ENCODE measurements around the gene GATD1. TPM values are rescaled to one million over a fixed set of nuclear protein-coding genes. Genes with fewer than 3 reads are reported as not detected.

GATD1 gene
- total RNA-seq, 2 experiments from 2014 or later, result 59.8 to 62.4 TPM

- DNase-seq, result no peak
- Mint-ChIP-seq H3K4me1 (peaks cover 29% of the 10 kb centered on the region), H3K4me3 (peak overlapping the region; percentile 91), H3K36me3 (peaks cover 12% of the 10 kb centered on the region), H3K27me3 (no peaks in the 10 kb centered on the region), H3K9me3 (no peaks in the 10 kb centered on the region), H3K27ac (peak overlapping the region; percentile 97)
- POLR2A ChIA-PET, result interaction anchor here (1.1 to 2.9 kb wide), 11 partner anchors 9 to 302 kb away, joined by 3 to 51 read pairs (median 7); partner anchors contain the start of genes CD151, CRACR2B, PNPLA2 and POLR2L
- ATAC-seq (ENCODE audit: low read depth), result no peak
These were observed 31.4 kb upstream of the GATD1 start for GRCh38 chr11:808427-809286.

GRCh38 chr11:804599-804964 lies 27.3 kb upstream of the GATD1 start:
- POLR2A ChIA-PET, result interaction anchor here (0.6 to 2.9 kb wide), 9 partner anchors 9 to 38 kb away, joined by 3 to 13 read pairs (median 3); partner anchors contain the start of genes CD151, CEND1, GATD1 and PNPLA2
- DNase-seq, result no peak
- peaks cover 3% of the 10 kb centered on the region for H3K36me3 Mint-ChIP-seq
- H3K4me3 Mint-ChIP-seq, result peak overlapping the region; percentile 84
- no peaks in the 10 kb centered on the region for H3K9me3 Mint-ChIP-seq
- H3K27ac Mint-ChIP-seq, result peak overlapping the region; percentile 80
- no peak for ATAC-seq (ENCODE audit: low read depth)
- H3K4me1 Mint-ChIP-seq, result peaks cover 12% of the 10 kb centered on the region
- no peaks in the 10 kb centered on the region for H3K27me3 Mint-ChIP-seq

- ATAC-seq (ENCODE audit: low read depth) (no peak), DNase-seq (no peak)
- POLR2A ChIA-PET, result interaction anchor here (0.7 to 2.9 kb wide), 8 partner anchors 8 to 39 kb away, joined by 3 to 13 read pairs (median 4); partner anchors contain the start of genes CD151, CEND1, GATD1 and PNPLA2
- H3K36me3 Mint-ChIP-seq, result peaks cover 3% of the 10 kb centered on the region
- H3K27me3 Mint-ChIP-seq, result no peaks in the 10 kb centered on the region
- H3K9me3 Mint-ChIP-seq, result no peaks in the 10 kb centered on the region
- H3K4me1 Mint-ChIP-seq, result peaks cover 12% of the 10 kb centered on the region
- H3K27ac Mint-ChIP-seq, result peak overlapping the region; percentile 80
- H3K4me3 Mint-ChIP-seq, result peak overlapping the region; percentile 84
These were observed 26.7 kb upstream of the GATD1 start for GRCh38 chr11:803770-804598.

GRCh38 chr11:803467-803742 lies 26.1 kb upstream of the GATD1 start:
- POLR2A ChIA-PET, result interaction anchor here (1.3 to 2.9 kb wide), 3 partner anchors 8 to 39 kb away, joined by 5 to 13 read pairs (median 9); partner anchors contain the start of genes PNPLA2, POLR2L and TSPAN4
- Mint-ChIP-seq H3K27ac (no peak overlapping the region), H3K36me3 (peaks cover 3% of the 10 kb centered on the region), H3K9me3 (no peaks in the 10 kb centered on the region), H3K4me1 (peaks cover 7% of the 10 kb centered on the region), H3K27me3 (no peaks in the 10 kb centered on the region), H3K4me3 (peak overlapping the region; percentile 84)
- DNase-seq (no peak), ATAC-seq (ENCODE audit: low read depth) (no peak)

- H3K9me3 Mint-ChIP-seq, result no peaks in the 10 kb centered on the region
- H3K4me1 Mint-ChIP-seq, result peaks cover 6% of the 10 kb centered on the region
- H3K27ac Mint-ChIP-seq, result no peak overlapping the region
- no peaks in the 10 kb centered on the region for H3K27me3 Mint-ChIP-seq
- H3K4me3 Mint-ChIP-seq, result peak overlapping the region; percentile 84
- DNase-seq (no peak), ATAC-seq (ENCODE audit: low read depth) (no peak)
- H3K36me3 Mint-ChIP-seq, result peaks cover 3% of the 10 kb centered on the region
- POLR2A ChIA-PET, result interaction anchor here (2.9 kb wide), 2 partner anchors 16 to 40 kb away, joined by 9 to 13 read pairs; partner anchors contain the start of genes PNPLA2, POLR2L and TSPAN4
These were observed 25.6 kb upstream of the GATD1 start for GRCh38 chr11:802693-803466.

- Mint-ChIP-seq H3K27me3 (no peaks in the 10 kb centered on the region), H3K36me3 (peaks cover 3% of the 10 kb centered on the region), H3K9me3 (no peaks in the 10 kb centered on the region), H3K4me1 (peaks cover 4% of the 10 kb centered on the region), H3K27ac (no peak overlapping the region), H3K4me3 (peak overlapping the region; percentile 42)
- DNase-seq (no peak), ATAC-seq (ENCODE audit: low read depth) (no peak)
- POLR2A ChIA-PET, result interaction anchor here (2.9 kb wide), 1 partner anchor 41 kb away, joined by 9 read pairs; the partner anchor contains the start of genes POLR2L and TSPAN4
These were observed 24.8 kb upstream of the GATD1 start for GRCh38 chr11:802018-802617.

DNA sequence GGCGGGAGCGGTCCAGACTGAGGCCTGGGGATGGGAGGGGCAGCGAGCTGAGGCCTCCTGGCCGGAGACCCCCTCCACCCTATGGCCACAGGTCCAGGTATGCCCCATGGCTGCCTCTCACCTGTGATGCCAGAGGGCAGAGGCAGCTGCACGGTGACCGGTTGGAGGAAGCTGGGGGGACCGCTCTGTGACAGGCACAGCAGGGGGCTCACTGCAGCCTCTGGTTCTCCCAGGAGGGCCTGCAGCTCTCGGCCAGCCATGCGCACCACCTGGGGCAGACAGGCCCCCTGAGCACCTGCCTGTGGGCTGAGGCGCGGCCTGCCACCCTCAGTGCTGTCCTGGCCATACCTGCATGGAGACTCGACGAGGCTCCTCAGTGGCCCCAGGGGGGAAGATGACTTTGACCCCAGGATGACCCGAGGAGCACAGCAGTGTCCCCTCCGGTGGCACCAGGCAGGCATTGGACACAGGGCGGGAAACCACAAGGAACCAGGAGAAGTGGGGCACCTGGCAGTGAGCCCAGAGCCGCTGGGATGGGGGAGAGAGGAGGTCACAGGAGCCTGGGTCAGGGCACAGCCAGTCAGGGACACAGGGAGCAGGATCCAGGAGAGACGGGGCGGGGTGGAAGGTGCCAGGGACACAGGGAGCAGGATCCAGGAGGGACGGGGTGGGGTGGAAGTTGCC lies 24.0 kb upstream of the GATD1 start:
- no peak overlapping the region for H3K27ac Mint-ChIP-seq
- H3K4me3 Mint-ChIP-seq, result no peak overlapping the region
- H3K27me3 Mint-ChIP-seq, result no peaks in the 10 kb centered on the region
- ATAC-seq (ENCODE audit: low read depth), result no peak
- peaks cover 3% of the 10 kb centered on the region for H3K36me3 Mint-ChIP-seq
- peaks cover 8% of the 10 kb centered on the region for H3K4me1 Mint-ChIP-seq
- no peaks in the 10 kb centered on the region for H3K9me3 Mint-ChIP-seq
- POLR2A ChIA-PET, result no interaction called here
- no peak for DNase-seq

DNA sequence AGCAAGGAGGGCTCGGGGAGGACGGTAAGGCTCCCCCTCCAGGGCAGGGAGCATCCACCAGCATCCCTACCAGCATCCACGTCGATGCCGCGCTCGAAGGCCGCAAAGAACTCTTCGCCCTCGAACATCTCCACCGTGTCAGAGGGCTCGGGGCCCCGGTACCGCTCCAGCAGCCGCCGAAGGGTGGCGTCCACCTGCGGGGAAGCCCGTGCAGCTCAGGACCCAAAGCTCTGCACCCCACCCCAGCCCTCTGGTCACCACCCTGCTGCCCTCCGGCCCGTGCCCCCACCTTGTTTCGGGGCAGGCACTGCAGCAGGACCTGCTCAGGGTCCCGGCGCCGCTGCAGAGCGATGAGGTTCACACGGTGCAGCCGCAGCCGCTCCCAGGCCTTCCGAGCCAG lies 23.2 kb upstream of the GATD1 start:
- no peak for ATAC-seq (ENCODE audit: low read depth)
- DNase-seq, result no peak
- H3K4me3 Mint-ChIP-seq, result no peak overlapping the region
- H3K36me3 Mint-ChIP-seq, result peaks cover 3% of the 10 kb centered on the region
- H3K9me3 Mint-ChIP-seq, result no peaks in the 10 kb centered on the region
- no peaks in the 10 kb centered on the region for H3K27me3 Mint-ChIP-seq
- H3K27ac Mint-ChIP-seq, result no peak overlapping the region
- POLR2A ChIA-PET, result no interaction called here
- H3K4me1 Mint-ChIP-seq, result peaks cover 9% of the 10 kb centered on the region

- Mint-ChIP-seq H3K27ac (no peak overlapping the region), H3K9me3 (no peaks in the 10 kb centered on the region), H3K36me3 (peaks cover 3% of the 10 kb centered on the region), H3K4me1 (peaks cover 9% of the 10 kb centered on the region), H3K4me3 (no peak overlapping the region), H3K27me3 (no peaks in the 10 kb centered on the region)
- POLR2A ChIA-PET, result interaction anchor here (1.4 kb wide), 1 partner anchor 9 kb away, joined by 4 read pairs; no protein-coding TSS in a partner anchor
- DNase-seq, result no peak
- no peak for ATAC-seq (ENCODE audit: low read depth)
These were observed 22.5 kb upstream of the GATD1 start for GRCh38 chr11:799641-800316.

DNA sequence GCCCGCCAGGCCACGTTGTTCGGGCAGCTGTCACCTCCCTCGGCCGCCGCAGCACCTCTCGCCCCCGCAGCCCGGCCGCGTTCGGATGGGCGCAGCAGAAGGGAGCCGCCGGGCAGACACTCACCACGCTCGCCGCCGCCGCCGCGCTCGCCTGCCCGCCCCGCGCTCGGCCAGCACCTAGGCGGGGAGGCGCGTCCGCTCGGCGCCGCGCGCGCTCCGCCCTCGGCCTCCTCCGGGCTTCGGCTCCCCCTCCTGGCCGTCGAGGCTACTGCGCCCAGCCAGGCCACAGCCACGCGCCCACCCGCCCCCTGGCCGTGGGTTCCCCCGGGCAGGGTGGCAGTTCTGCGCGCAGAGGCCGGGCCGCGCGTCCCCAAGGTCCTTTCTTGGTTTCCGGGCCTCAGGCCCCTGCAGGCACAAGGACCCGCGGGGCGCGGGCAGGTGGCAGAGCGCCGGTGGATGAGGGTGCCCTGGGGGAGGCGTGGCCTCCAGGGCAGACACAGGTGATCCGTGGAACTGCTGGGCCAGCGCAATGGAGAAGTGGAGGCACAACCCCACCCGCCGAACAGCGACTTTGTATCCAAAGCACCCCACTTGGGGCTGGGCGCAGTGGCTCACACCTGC lies 20.9 kb upstream of the GATD1 start, which contains the start of gene SLC25A22:
Gene SLC25A22, minus strand, starts transcription at position 189 of the 621 bp plus-strand sequence. CDS start 3,275 bp downstream, outside the sequence.
- peak; percentile 48 for ATAC-seq (ENCODE audit: low read depth)
- Mint-ChIP-seq H3K27ac (peak within 1 kb of the TSS; percentile 95), H3K36me3 (peaks cover 3% of the 10 kb centered on the region), H3K4me3 (peak within 1 kb of the TSS; percentile 98), H3K9me3 (no peaks in the 10 kb centered on the region), H3K27me3 (no peaks in the 10 kb centered on the region), H3K4me1 (peaks cover 6% of the 10 kb centered on the region)
- DNase-seq, result peak; percentile 96
- POLR2A ChIA-PET, result interaction anchor here (2.1 kb wide), 1 partner anchor 8 kb away, joined by 10 read pairs; no protein-coding TSS in a partner anchor

Measured in activated naive CD8-positive, alpha-beta T cell treated with anti-CD3 and anti-CD28 coated beads, Interleukin-2, amount 10 ng/mL, durations not matched to agents 7 days and 5 days (primary cell).